Measurements from ENCODE around the gene GALNT14. TPM values are rescaled to one million over a fixed set of nuclear protein-coding genes. Genes with fewer than 3 reads are reported as not detected.

GALNT14 gene
- total and polyA plus RNA-seq, 9 of the 15 experiments (the other 6 are each of a cell fraction or from before 2014, with no cell fraction given), result 0.11 TPM; not detected in 8

GRCh38 chr2:31132786-31133185 is 5.5 kb downstream of the GALNT14 start:
- no peaks in the 10 kb centered on the region for H4K20me1 ChIP-seq (replicated peaks; ENCODE audit: control insufficient read depth, insufficient read depth, low read length)
- WGBS (ENCODE audit: insufficient coverage, low coverage, missing lambda C conversion rate), result 0% methylated on average over 5 of the region's 5 CpGs
- no peak overlapping the region for H2AFZ ChIP-seq (ENCODE audit: low read depth, low read length)
- H3K4me2 ChIP-seq (ENCODE audit: insufficient read depth, low read length), result no peak overlapping the region
- TF ChIP-seq NR2F6 (CRISPR knock-in tag; IDR thresholded peaks at IDR 0.05) (no peak), CBFA2T3 (IDR thresholded peaks at IDR 0.05) (no peak), ATF3 (IDR thresholded peaks at IDR 0.05) (no peak), ATF3 (CRISPR knock-in tag; conservative IDR thresholded peaks at IDR 0.05) (no peak), HMGXB4 (CRISPR knock-in tag; IDR thresholded peaks at IDR 0.05) (no peak), ZNF253 (CRISPR knock-in tag; conservative IDR thresholded peaks at IDR 0.05) (no peak), GTF2A2 (tag; IDR thresholded peaks at IDR 0.05) (no peak), GABPA (tag; conservative IDR thresholded peaks at IDR 0.05; ENCODE audit: low read depth) (no peak), EGR1 (conservative IDR thresholded peaks at IDR 0.05) (no peak), CC2D1A (IDR thresholded peaks at IDR 0.05) (no peak), HMGN3 (IDR thresholded peaks at IDR 0.05; ENCODE audit: borderline replicate concordance, extremely low read depth, insufficient read length, low read depth, low read length) (no peak), THRAP3 (IDR thresholded peaks at IDR 0.05; ENCODE audit: borderline replicate concordance) (no peak), ZNF133 (CRISPR knock-in tag; IDR thresholded peaks at IDR 0.05) (no peak), FUS (optimal IDR thresholded peaks at IDR 0.05; ENCODE audit: low read depth, low read length) (no peak), SFPQ (IDR thresholded peaks at IDR 0.05; ENCODE audit: low read depth, low read length) (no peak), CREB1 (IDR thresholded peaks at IDR 0.05) (no peak), CREB1 (CRISPR knock-in tag; IDR thresholded peaks at IDR 0.05) (no peak), RUNX1 (IDR thresholded peaks at IDR 0.05; ENCODE audit: low read depth) (no peak), SIRT6 (IDR thresholded peaks at IDR 0.05; ENCODE audit: low read depth, low read length) (no peak), TCF7L2 (IDR thresholded peaks at IDR 0.05; ENCODE audit: low read depth, low read length) (no peak), EP300 (IDR thresholded peaks at IDR 0.05; ENCODE audit: low read length) (no peak)
- no peaks in the 10 kb centered on the region for H3K4me1 ChIP-seq (replicated peaks in 1 of 2; ENCODE audit: control insufficient read depth in 2 of 2, insufficient read depth in 2 of 2, low read length in 2 of 2)
- H3K9me1 ChIP-seq (ENCODE audit: control insufficient read depth, insufficient read depth, low read length), result no peaks in the 10 kb centered on the region
- in situ Hi-C loops (cut with MboI), result no loop called here
- no TSS peak for BruUV-seq (replicated peaks)
- H3K79me2 ChIP-seq (ENCODE audit: control insufficient read depth, insufficient read depth, low read length), result no peaks in the 10 kb centered on the region
- no peaks in the 10 kb centered on the region for H3K36me3 ChIP-seq (ENCODE audit: control insufficient read depth, insufficient read depth, low read length)
- ChIA-PET POLR2A (no interaction called here), CTCF (ENCODE audit: low intra/inter-chr PET ratio) (no interaction called here)
- no peak for ATAC-seq
- H3K4me3 ChIP-seq, result no peak overlapping the region
- no peak for DNase-seq (ENCODE audit: extremely low read depth in 1 of 4, low spot score in 3 of 4)
- no peaks in the 10 kb centered on the region for H3K9me3 ChIP-seq (replicated peaks; ENCODE audit: control insufficient read depth, insufficient read depth, low read depth, low read length)
- FAIRE-seq, result no peak
- no peak overlapping the region for H3K9ac ChIP-seq (ENCODE audit: insufficient read depth in 1 of 2, low read depth in 2 of 2, low read length in 2 of 2)
- H3K27me3 ChIP-seq (ENCODE audit: control insufficient read depth in 2 of 2, insufficient read depth in 2 of 2, low read length in 2 of 2), result peaks cover 0 to 9% of the 10 kb centered on the region in 2 experiments; a peak in 3 of 5 replicates
- intact Hi-C loops (cut with micrococcal nuclease), result no loop called here
- H3K27ac ChIP-seq (ENCODE audit: extremely low read depth, low read depth, low read length), result no peak overlapping the region
